ENCODE measurements around the gene XRCC3.

- no peak for TF ChIP-seq CTCF (IDR thresholded peaks at IDR 0.05)
- TF ChIP-seq ATF6 (CRISPR knock-in tag; IDR thresholded peaks at IDR 0.05): no peak
- TF ChIP-seq ZNF121 (CRISPR knock-in tag; IDR thresholded peaks at IDR 0.05): no peak
- no peak for TF ChIP-seq SMAD3 (CRISPR knock-in tag; IDR thresholded peaks at IDR 0.05; ENCODE audit: borderline replicate concordance)
- no peak for TF ChIP-seq NR2C2 (CRISPR knock-in tag; IDR thresholded peaks at IDR 0.05)
- no peak for TF ChIP-seq NFE2L1 (CRISPR knock-in tag; IDR thresholded peaks at IDR 0.05)
- TF ChIP-seq ZNF219 (CRISPR knock-in tag; IDR thresholded peaks at IDR 0.05; ENCODE audit: borderline replicate concordance): no peak
- no peak for TF ChIP-seq SP1 (CRISPR knock-in tag; conservative IDR thresholded peaks at IDR 0.05)
- TF ChIP-seq STAT6 (CRISPR knock-in tag; conservative IDR thresholded peaks at IDR 0.05; ENCODE audit: low read depth): no peak
- no peak for TF ChIP-seq USF1 (CRISPR knock-in tag; IDR thresholded peaks at IDR 0.05)
Observed at GRCh38 chr14:103697603-103698379, 17.5 kb downstream of the XRCC3 start.

Data from WTC11 (cell line).